Neuronal stem cell (in vitro differentiated cells): Measurements from ENCODE around the gene MGAT3.

Source experiments
- DNase-seq: peaks from one replicate; pipeline ENCODE4 v3.0.0-alpha.2; 2013; ENCODE audit warnings: low spot score
- H2AFZ ChIP-seq: one replicate; pipeline ENCODE4 v1.6.1; 2013; ENCODE audit warnings: mild to moderate bottlenecking, low read length, inconsistent platforms
- H2AK5ac ChIP-seq: 2 replicates; pipeline ENCODE4 v1.6.1; 2013; ENCODE audit warnings: low read depth, mild to moderate bottlenecking, inconsistent platforms, low read length, moderate library complexity, mixed read lengths
- H2BK120ac ChIP-seq: 2 replicates; pipeline ENCODE4 v1.6.1; 2013; ENCODE audit warnings: low read depth, mild to moderate bottlenecking, inconsistent platforms, low read length, moderate library complexity, mixed read lengths
- H2BK12ac ChIP-seq: one replicate; pipeline ENCODE4 v1.6.1; 2013; ENCODE audit warnings: low read length, inconsistent platforms
- H2BK15ac ChIP-seq: 2 replicates; pipeline ENCODE4 v1.6.1; 2013; ENCODE audit warnings: mild to moderate bottlenecking, low read length, inconsistent platforms, mixed read lengths
- H2BK5ac ChIP-seq: one replicate; pipeline ENCODE4 v1.6.1; 2013; ENCODE audit warnings: inconsistent platforms, mild to moderate bottlenecking, low read length, moderate library complexity
- H3K14ac ChIP-seq: one replicate; pipeline ENCODE4 v1.6.1; 2013; ENCODE audit warnings: low read length, inconsistent platforms
- H3K18ac ChIP-seq: 2 replicates; pipeline ENCODE4 v1.6.1; 2013; ENCODE audit warnings: low read length, inconsistent platforms
- H3K23ac ChIP-seq: 2 replicates; pipeline ENCODE4 v1.6.1; 2013; ENCODE audit warnings: low read depth, mild to moderate bottlenecking, mixed read lengths, low read length, inconsistent platforms; ENCODE audit not compliant: poor library complexity
- H3K27ac ChIP-seq: replicated peaks from 3 replicates; pipeline ENCODE4 v1.5.1; 2013; ENCODE audit warnings: low read length, inconsistent platforms
- H3K27me3 ChIP-seq, 3 experiments: 2 replicates each; pipeline ENCODE4 v1.6.1; 2013; ENCODE audit warnings: low read length in 3 of 3, mild to moderate bottlenecking in 2 of 3, inconsistent platforms in 1 of 3, low read depth in 1 of 3, mixed read lengths in 1 of 3, moderate library complexity in 1 of 3; ENCODE audit not compliant: control insufficient read depth in 3 of 3, insufficient read depth in 3 of 3
- H3K36me3 ChIP-seq, 2 donors: replicated peaks in 1 of 2; 2 replicates each; pipeline ENCODE4 v1.6.1; 2013; ENCODE audit warnings: low read length in 2 of 2; ENCODE audit not compliant: control insufficient read depth in 2 of 2, insufficient read depth in 2 of 2
- H3K4ac ChIP-seq: 2 replicates; pipeline ENCODE4 v1.6.1; 2013; ENCODE audit warnings: inconsistent platforms, mild to moderate bottlenecking, low read length, moderate library complexity
- H3K4me1 ChIP-seq, 2 donors: 1 replicate in 1 of 2; 2 replicates in 1 of 2; pipeline ENCODE4 v1.6.1; 2013; ENCODE audit warnings: low read length in 2 of 2, low read depth in 1 of 2; ENCODE audit not compliant: control insufficient read depth in 2 of 2, insufficient read depth in 1 of 2
- H3K4me2 ChIP-seq: one replicate; pipeline ENCODE4 v1.6.1; 2013; ENCODE audit warnings: mild to moderate bottlenecking, low read length, inconsistent platforms; ENCODE audit not compliant: insufficient read depth, poor library complexity, severe bottlenecking
- H3K4me3 ChIP-seq, 2 donors: 2 replicates each; pipeline ENCODE4 v1.5.1; 2013; ENCODE audit warnings: low read length in 2 of 2, mild to moderate bottlenecking in 2 of 2, inconsistent platforms in 1 of 2, moderate library complexity in 1 of 2
- H3K79me1 ChIP-seq: one replicate; pipeline ENCODE4 v1.6.1; 2013; ENCODE audit warnings: low read depth, mild to moderate bottlenecking, inconsistent platforms, low read length, moderate library complexity
- H3K9ac ChIP-seq: one replicate; pipeline ENCODE4 v1.6.1; 2013; ENCODE audit warnings: mild to moderate bottlenecking, low read depth, low read length, inconsistent platforms; ENCODE audit not compliant: poor library complexity
- H3K9me3 ChIP-seq, 2 donors: replicated peaks in 1 of 2; 2 replicates each; pipeline versions ENCODE3 to v1.6.1; 2013; ENCODE audit warnings: low read length in 2 of 2, mild to moderate bottlenecking in 2 of 2, inconsistent platforms in 1 of 2, low read depth in 1 of 2, mixed read lengths in 1 of 2, moderate library complexity in 1 of 2; ENCODE audit not compliant: control insufficient read depth in 2 of 2, insufficient read depth in 1 of 2
- H4K8ac ChIP-seq: one replicate; pipeline ENCODE4 v1.6.1; 2013; ENCODE audit warnings: low read depth, mild to moderate bottlenecking, inconsistent platforms, low read length, moderate library complexity
- H4K91ac ChIP-seq: one replicate; pipeline ENCODE4 v1.6.1; 2013; ENCODE audit warnings: low read length, low read depth, mild to moderate bottlenecking, inconsistent platforms; ENCODE audit not compliant: poor library complexity
- WGBS, 2 donors: extraction: QIAGEN DNeasy Blood & Tissue Kit; methylation state at CpG; one replicate each; pipeline ENCODE4 v1.1.7; 2013; ENCODE audit warnings: missing lambda C conversion rate in 2 of 2, mixed read lengths in 1 of 2; ENCODE audit not compliant: insufficient read length in 2 of 2, insufficient replicate concordance in 1 of 2; ENCODE audit errors: extremely low coverage in 2 of 2; 5-methylcytosine and 5-hydroxymethylcytosine counted together

Gene MGAT3

GRCh38 chr22:39477542-39477941 is 20.7 kb downstream of the MGAT3 start:
- no peak overlapping the region for H4K91ac ChIP-seq
- no CpG with 5 or more reads among the region's 9 CpGs for WGBS, 2 donors
- H4K8ac ChIP-seq = no peak overlapping the region
- no peak overlapping the region for H3K4me2 ChIP-seq
- H2AFZ ChIP-seq = no peak overlapping the region
- H3K4me1 ChIP-seq = peaks cover 23 to 27% of the 10 kb centered on the region in 2 donors
- H3K4ac ChIP-seq = no peak overlapping the region
- no peak overlapping the region for H3K9ac ChIP-seq
- no peak overlapping the region for H3K23ac ChIP-seq
- no peak overlapping the region for H2BK12ac ChIP-seq
- H3K36me3 ChIP-seq = peaks cover 0 to 14% of the 10 kb centered on the region in 2 donors
- peaks cover 8% of the 10 kb centered on the region for H3K79me1 ChIP-seq
- H3K14ac ChIP-seq = no peak overlapping the region
- no peak overlapping the region for H3K27ac ChIP-seq
- no peak overlapping the region for H2AK5ac ChIP-seq
- no peaks in the 10 kb centered on the region for H3K9me3 ChIP-seq
- no peak overlapping the region for H3K18ac ChIP-seq
- H2BK5ac ChIP-seq = no peak overlapping the region
- H3K27me3 ChIP-seq = no peaks in the 10 kb centered on the region
- no peak overlapping the region for H3K4me3 ChIP-seq
- DNase-seq = no peak
- no peak overlapping the region for H2BK15ac ChIP-seq
- no peak overlapping the region for H2BK120ac ChIP-seq

- peaks cover 0 to 14% of the 10 kb centered on the region in 2 donors for H3K36me3 ChIP-seq
- no peak overlapping the region for H3K4me2 ChIP-seq
- no peak overlapping the region for H2AFZ ChIP-seq
- H2BK120ac ChIP-seq = no peak overlapping the region
- no peak overlapping the region for H3K14ac ChIP-seq
- DNase-seq = no peak
- H3K4me3 ChIP-seq = no peak overlapping the region
- no peak overlapping the region for H2BK12ac ChIP-seq
- H3K9ac ChIP-seq = no peak overlapping the region
- no peak overlapping the region for H4K8ac ChIP-seq
- H2BK15ac ChIP-seq = no peak overlapping the region
- H4K91ac ChIP-seq = no peak overlapping the region
- H3K23ac ChIP-seq = peak overlapping the region; percentile 39
- H2AK5ac ChIP-seq = no peak overlapping the region
- peaks cover 16 to 19% of the 10 kb centered on the region in 2 donors for H3K4me1 ChIP-seq
- H3K4ac ChIP-seq = no peak overlapping the region
- H3K27ac ChIP-seq = no peak overlapping the region
- no peaks in the 10 kb centered on the region for H3K27me3 ChIP-seq
- no peak overlapping the region for H2BK5ac ChIP-seq
- H3K18ac ChIP-seq = no peak overlapping the region
- H3K9me3 ChIP-seq = no peaks in the 10 kb centered on the region
- peaks cover 8% of the 10 kb centered on the region for H3K79me1 ChIP-seq
- WGBS, 2 donors = no CpG with 5 or more reads among the region's 9 CpGs
These were observed 21.6 kb downstream of the MGAT3 start for GRCh38 chr22:39478441-39478850.

DNA sequence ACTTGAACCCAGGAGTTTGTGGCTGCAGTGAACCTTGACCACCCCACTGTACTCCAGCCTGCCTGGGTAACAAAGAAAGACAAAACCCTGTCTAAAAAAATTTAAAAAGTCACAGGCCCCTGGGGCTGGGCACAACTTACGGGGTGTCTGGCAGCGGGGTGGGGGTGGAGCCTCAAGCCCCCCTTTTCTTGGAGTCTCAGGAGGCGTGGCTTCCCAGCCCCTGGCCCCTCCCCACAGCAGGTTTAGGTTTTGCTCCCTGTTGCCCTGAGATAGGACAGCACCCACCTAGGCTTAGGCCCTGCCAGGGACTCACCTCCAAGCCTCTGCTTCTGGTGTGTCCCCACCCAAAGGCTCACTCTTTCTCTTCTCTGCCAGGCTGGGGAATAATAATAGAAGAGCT is 22.4 kb downstream of the MGAT3 start:
- Histone ChIP-seq H3K4me1 (peaks cover 13 to 17% of the 10 kb centered on the region in 2 donors), H2BK15ac (no peak overlapping the region)
- WGBS, 2 donors = no CpG with 5 or more reads among the region's 3 CpGs

DNA sequence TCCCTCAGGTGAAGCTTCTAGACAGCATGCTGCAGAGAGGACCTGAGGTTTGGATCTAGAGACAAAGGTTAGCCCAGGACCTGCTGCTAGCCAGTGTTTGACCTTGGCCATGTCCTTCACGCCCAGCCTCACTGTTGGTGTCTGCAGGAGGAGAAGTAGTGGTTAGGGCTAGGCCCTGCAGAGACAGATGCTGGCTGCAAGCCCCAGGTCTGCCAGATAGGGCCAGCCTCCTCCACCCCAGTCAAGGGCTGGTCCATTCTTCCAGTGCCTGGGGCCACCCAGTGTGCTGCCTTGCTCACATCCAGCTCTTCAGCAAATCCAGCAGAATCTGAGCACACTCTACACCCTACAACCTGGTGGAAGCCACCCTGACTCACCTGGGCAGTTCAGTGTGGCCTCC is 23.7 kb downstream of the MGAT3 start:
- Histone ChIP-seq H2AFZ (no peak overlapping the region), H2BK120ac (no peak overlapping the region), H2BK12ac (no peak overlapping the region), H4K8ac (no peak overlapping the region), H3K27me3 (no peaks in the 10 kb centered on the region), H3K18ac (no peak overlapping the region), H3K9me3 (no peaks in the 10 kb centered on the region), H3K9ac (no peak overlapping the region), H3K4ac (no peak overlapping the region), H3K27ac (no peak overlapping the region), H3K79me1 (peaks cover 6% of the 10 kb centered on the region), H2AK5ac (no peak overlapping the region), H3K4me1 (peaks cover 8 to 9% of the 10 kb centered on the region in 2 donors), H3K14ac (no peak overlapping the region), H2BK15ac (no peak overlapping the region), H3K4me2 (no peak overlapping the region), H4K91ac (no peak overlapping the region), H3K36me3 (peaks cover 0 to 14% of the 10 kb centered on the region in 2 donors), H2BK5ac (no peak overlapping the region), H3K4me3 (no peak overlapping the region), H3K23ac (peak overlapping the region; percentile 22)
- DNase-seq = no peak
- WGBS, 2 donors = no CpG with 5 or more reads among the region's 1 CpG

More for the DNA sequence above, 22.4 kb downstream of the MGAT3 start:
- no peak for DNase-seq
- H3K4me2 ChIP-seq = no peak overlapping the region
- H3K18ac ChIP-seq = no peak overlapping the region
- no peak overlapping the region for H2BK120ac ChIP-seq
- no peak overlapping the region for H3K27ac ChIP-seq
- H2BK5ac ChIP-seq = no peak overlapping the region
- H3K79me1 ChIP-seq = peaks cover 7% of the 10 kb centered on the region
- no peak overlapping the region for H4K91ac ChIP-seq
- H3K27me3 ChIP-seq = no peaks in the 10 kb centered on the region
- H4K8ac ChIP-seq = no peak overlapping the region
- no peak overlapping the region for H3K14ac ChIP-seq
- no peak overlapping the region for H3K4me3 ChIP-seq
- H3K9ac ChIP-seq = no peak overlapping the region
- H3K23ac ChIP-seq = no peak overlapping the region
- no peak overlapping the region for H3K4ac ChIP-seq
- H3K36me3 ChIP-seq = peaks cover 0 to 14% of the 10 kb centered on the region in 2 donors
- H2AFZ ChIP-seq = no peak overlapping the region
- no peak overlapping the region for H2AK5ac ChIP-seq
- no peak overlapping the region for H2BK12ac ChIP-seq
- H3K9me3 ChIP-seq = no peaks in the 10 kb centered on the region
